ENCODE data around the gene HPD.

HPD gene

DNA sequence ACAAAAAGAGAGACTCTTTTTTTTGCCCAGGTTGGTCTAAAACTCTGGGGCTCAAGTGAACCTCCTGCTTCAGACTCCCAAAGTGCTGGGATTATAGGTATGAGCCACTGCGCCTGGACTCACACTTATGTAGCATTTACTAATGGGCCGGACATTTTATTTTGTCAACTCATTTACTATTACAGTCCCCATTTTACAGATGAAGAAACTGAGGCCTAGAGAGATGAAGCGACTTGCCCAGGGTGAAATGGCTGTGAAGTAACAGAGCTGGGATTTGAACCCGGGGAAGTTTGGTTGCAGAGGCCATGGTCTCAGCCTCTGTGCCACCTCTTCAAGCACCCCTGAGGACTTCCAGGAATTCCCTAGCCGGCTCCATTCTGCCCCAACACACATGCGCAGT is 9.4 kb downstream of the HPD start:
- no peak for TF ChIP-seq SUZ12 (IDR thresholded peaks at IDR 0.05)
- TF ChIP-seq BHLHE40 (IDR thresholded peaks at IDR 0.05; ENCODE audit: borderline replicate concordance), result no peak
- no peak for TF ChIP-seq NFRKB (IDR thresholded peaks at IDR 0.05)
- TF ChIP-seq TARDBP (IDR thresholded peaks at IDR 0.05), result no peak
- no peak for TF ChIP-seq CTBP1 (IDR thresholded peaks at IDR 0.05; ENCODE audit: borderline replicate concordance)
- TF ChIP-seq FOXA1 (IDR thresholded peaks at IDR 0.05), result no peak
- TF ChIP-seq, protein P1, sequence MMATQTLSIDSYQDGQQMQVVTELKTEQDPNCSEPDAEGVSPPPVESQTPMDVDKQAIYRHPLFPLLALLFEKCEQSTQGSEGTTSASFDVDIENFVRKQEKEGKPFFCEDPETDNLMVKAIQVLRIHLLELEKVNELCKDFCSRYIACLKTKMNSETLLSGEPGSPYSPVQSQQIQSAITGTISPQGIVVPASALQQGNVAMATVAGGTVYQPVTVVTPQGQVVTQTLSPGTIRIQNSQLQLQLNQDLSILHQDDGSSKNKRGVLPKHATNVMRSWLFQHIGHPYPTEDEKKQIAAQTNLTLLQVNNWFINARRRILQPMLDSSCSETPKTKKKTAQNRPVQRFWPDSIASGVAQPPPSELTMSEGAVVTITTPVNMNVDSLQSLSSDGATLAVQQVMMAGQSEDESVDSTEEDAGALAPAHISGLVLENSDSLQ (IDR thresholded peaks at IDR 0.05), result no peak
- no peak for TF ChIP-seq L3MBTL2 (conservative IDR thresholded peaks at IDR 0.05)
- no peak for TF ChIP-seq ELF4 (IDR thresholded peaks at IDR 0.05)
- no peak for TF ChIP-seq FOXK2 (IDR thresholded peaks at IDR 0.05)
- DNase-seq (ENCODE audit: extremely low spot score), result no peak
- CTCF ChIA-PET, result no interaction called here
- POLR2A ChIA-PET, result interaction anchor here (1.2 kb wide), 1 partner anchor 39 kb away, joined by 3 read pairs; the partner anchor contains the start of gene PSMD9

DNA sequence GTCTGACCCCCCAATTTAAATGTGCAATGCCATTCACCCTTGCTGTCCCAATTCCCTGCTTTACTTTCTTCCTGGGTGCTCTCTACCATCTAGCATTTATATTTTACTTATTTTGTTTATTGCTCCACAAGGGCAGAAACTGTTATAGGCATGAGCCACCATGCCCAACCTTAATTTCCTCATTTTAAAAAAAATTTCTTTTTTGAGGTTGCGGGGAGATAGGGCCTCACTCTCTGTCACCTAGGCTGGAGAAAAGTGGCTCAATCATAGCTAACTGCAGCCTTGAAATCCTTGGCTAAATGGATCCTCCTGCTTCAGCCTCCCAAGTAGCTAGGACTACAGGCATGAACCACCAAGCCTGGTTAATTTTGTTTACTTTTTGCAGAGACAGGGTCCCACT is 13.0 kb downstream of the HPD start:
- POLR2A ChIA-PET, result no interaction called here
- CTCF ChIA-PET, result no interaction called here
- no peak for TF ChIP-seq FOXK2 (IDR thresholded peaks at IDR 0.05)
- TF ChIP-seq FOXM1 (IDR thresholded peaks at IDR 0.05; ENCODE audit: borderline replicate concordance), result no peak
- no peak for TF ChIP-seq SP1 (IDR thresholded peaks at IDR 0.05)
- no peak for TF ChIP-seq ARNT (IDR thresholded peaks at IDR 0.05)
- TF ChIP-seq L3MBTL2 (conservative IDR thresholded peaks at IDR 0.05), result no peak
- TF ChIP-seq NFRKB (IDR thresholded peaks at IDR 0.05), result no peak
- no peak for TF ChIP-seq FOXA1 (IDR thresholded peaks at IDR 0.05)
- no peak for TF ChIP-seq ZNF384 (IDR thresholded peaks at IDR 0.05)
- no peak for TF ChIP-seq HDGF (IDR thresholded peaks at IDR 0.05; ENCODE audit: borderline replicate concordance)
- DNase-seq (ENCODE audit: extremely low spot score), result no peak

DNA sequence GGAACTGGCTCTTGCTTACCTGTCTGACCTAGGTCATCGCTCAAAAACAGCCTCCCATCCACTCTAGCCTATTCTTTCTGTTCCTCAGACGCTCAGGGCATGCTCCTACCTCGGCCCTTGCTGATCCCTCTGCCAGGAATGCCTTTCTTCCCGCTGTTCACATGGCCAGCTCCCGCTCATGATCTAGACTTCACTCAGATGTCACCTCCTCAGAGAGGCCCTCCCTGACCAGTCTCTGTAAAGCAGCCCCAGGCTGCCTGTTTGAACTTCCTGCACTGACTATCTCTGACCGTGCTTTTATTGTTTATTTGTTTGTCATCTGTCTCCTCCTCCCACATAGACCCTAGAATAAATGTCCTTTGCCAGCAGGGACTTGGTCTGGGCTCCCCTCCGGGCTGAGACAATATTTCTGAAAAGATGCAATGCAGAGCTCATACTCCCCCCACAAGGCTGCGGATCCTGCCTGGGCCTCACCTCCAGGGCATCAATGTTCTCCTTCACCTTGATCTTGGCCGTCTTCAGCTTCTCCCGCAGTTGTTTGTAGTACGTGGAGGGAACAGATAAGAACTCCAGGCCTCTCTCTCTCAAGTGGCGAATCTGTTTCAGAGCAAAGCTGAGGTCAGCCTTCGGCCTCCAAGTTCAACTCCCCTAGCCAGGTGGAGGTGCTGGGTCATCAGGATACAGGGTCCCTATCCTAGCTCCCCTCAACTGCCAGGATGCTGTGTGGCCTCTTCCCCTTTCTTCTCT is 15.2 kb downstream of the HPD start:
- CTCF ChIA-PET, result interaction anchor here (0.6 to 1.0 kb wide), 3 partner anchors 45 to 757 kb away, joined by 3 to 4 read pairs (median 4); partner anchors contain the start of gene PSMD9
- POLR2A ChIA-PET, result interaction anchor here (0.7 to 1.4 kb wide), 3 partner anchors 18 to 45 kb away, joined by 3 read pairs; partner anchors contain the start of gene PSMD9
- no peak for TF ChIP-seq SUZ12 (IDR thresholded peaks at IDR 0.05)
- TF ChIP-seq, protein P1 (IDR thresholded peaks at IDR 0.05), result no peak
- no peak for TF ChIP-seq LEF1 (IDR thresholded peaks at IDR 0.05; ENCODE audit: borderline replicate concordance)
- no peak for TF ChIP-seq ZNF384 (IDR thresholded peaks at IDR 0.05)
- TF ChIP-seq FOXA1 (IDR thresholded peaks at IDR 0.05), result no peak
- no peak for TF ChIP-seq HDGF (IDR thresholded peaks at IDR 0.05; ENCODE audit: borderline replicate concordance)
- TF ChIP-seq NFRKB (IDR thresholded peaks at IDR 0.05), result no peak
- no peak for TF ChIP-seq ELF4 (IDR thresholded peaks at IDR 0.05)
- no peak for TF ChIP-seq CTBP1 (IDR thresholded peaks at IDR 0.05; ENCODE audit: borderline replicate concordance)
- no peak for TF ChIP-seq SP1 (IDR thresholded peaks at IDR 0.05)
- no peak for TF ChIP-seq TARDBP (IDR thresholded peaks at IDR 0.05)
- TF ChIP-seq ARNT (IDR thresholded peaks at IDR 0.05), result no peak
- no peak for TF ChIP-seq BHLHE40 (IDR thresholded peaks at IDR 0.05; ENCODE audit: borderline replicate concordance)
- TF ChIP-seq FOXM1 (IDR thresholded peaks at IDR 0.05; ENCODE audit: borderline replicate concordance), result no peak
- TF ChIP-seq FOXK2 (IDR thresholded peaks at IDR 0.05), result no peak
- no peak for TF ChIP-seq L3MBTL2 (conservative IDR thresholded peaks at IDR 0.05)
- no peak for DNase-seq (ENCODE audit: extremely low spot score)

DNA sequence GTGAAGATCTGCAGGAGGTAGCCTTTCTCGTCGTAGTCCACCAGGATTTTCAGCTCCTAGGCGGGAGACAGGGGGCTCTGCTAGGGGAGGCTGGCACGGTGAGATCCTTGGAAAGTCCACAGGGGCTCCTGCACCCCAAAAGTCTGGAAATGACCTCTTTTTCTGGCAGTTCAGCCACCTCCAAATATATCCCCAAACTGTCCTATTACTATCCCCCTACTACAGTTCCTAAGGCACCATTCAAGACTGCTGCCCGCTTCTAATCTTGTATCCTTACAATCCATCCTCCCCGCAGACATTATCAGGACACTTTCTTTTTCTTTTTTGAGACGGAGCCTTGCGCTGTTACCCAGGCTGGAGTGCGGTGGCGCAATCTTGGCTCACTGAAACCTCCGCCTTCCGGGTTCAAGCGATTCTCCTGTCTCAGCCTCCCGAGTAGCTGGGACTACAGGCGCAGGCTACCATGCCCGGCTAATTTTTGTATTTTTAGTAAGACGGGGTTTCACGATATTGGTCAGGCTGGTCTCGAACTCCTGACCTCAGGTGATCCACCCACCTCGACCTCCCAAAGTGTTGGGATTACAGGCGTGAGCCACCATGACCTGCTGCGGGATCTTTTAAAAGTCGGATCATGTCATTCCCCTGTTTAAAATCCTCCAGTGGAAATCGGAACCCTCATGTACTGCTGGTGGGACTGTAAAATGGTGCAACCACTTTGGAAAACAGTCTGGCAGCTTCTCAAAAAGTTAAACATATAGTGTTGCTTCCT is 18.5 kb downstream of the HPD start:
- ChIA-PET POLR2A (interaction anchor here (1.0 to 1.2 kb wide), 3 partner anchors 42 to 261 kb away, joined by 3 read pairs; no protein-coding TSS in a partner anchor), CTCF (interaction anchor here (0.7 to 2.3 kb wide), 2 partner anchors 28 to 46 kb away, joined by 6 to 7 read pairs; no protein-coding TSS in a partner anchor)
- TF ChIP-seq ARNT (IDR thresholded peaks at IDR 0.05) (no peak), LEF1 (IDR thresholded peaks at IDR 0.05; ENCODE audit: borderline replicate concordance) (no peak), SUZ12 (IDR thresholded peaks at IDR 0.05) (no peak), CTBP1 (IDR thresholded peaks at IDR 0.05; ENCODE audit: borderline replicate concordance) (no peak), ZNF384 (IDR thresholded peaks at IDR 0.05) (no peak), L3MBTL2 (conservative IDR thresholded peaks at IDR 0.05) (no peak)
- TF ChIP-seq, protein P1 (IDR thresholded peaks at IDR 0.05), result no peak
- no peak for DNase-seq (ENCODE audit: extremely low spot score)

DNA sequence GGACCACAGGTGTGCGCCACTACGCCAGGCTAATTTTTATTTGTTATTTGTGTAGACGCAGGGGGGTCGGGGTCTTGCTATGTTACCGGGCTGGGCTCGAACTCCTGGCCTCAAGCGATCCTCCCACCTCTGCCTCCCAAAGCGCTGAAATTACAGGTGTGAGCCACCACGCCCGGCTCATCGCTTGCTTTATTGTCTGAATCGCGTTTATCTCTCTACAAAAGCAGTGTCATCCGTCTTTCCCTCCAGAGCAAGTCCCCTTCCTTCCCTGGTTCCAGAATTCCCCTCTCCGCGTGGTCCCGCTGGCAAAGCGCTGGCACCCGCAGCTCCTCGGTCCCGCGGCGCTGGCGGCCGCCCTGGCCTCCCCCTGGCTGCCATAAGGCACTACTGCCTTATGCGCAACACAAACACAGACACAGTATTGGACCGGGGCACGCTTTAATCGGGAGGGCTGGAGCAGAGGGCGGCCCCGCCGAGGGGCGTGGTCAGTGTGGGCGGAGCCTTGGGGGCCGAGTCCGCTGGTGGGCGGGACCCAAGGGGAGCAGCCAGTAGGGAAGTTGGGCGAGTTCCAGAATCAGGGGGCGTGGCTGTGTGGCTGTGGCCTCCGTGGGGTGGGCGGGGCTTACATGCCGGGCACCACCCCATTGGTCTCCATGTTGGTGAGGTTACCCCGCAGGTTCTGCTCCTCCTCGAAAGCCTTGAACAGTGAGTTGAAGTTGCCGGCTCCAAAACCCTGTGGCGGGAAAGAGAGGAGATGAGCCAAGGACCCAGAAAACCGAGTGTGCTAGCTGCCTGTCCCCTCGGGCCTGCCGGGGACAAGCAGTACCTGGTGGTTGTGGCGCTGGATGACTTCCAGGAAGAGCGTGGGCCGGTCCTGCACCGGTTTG is 19.3 kb downstream of the HPD start:
- ChIA-PET CTCF (interaction anchor here (0.6 to 2.3 kb wide), 2 partner anchors 45 to 293 kb away, joined by 4 to 6 read pairs; no protein-coding TSS in a partner anchor), POLR2A (interaction anchor here (1.1 to 1.5 kb wide), 4 partner anchors 23 to 260 kb away, joined by 3 to 6 read pairs (median 4); no protein-coding TSS in a partner anchor)
- TF ChIP-seq HDGF (IDR thresholded peaks at IDR 0.05; ENCODE audit: borderline replicate concordance) (0 out of 2 replicates have a peak, but pooled peaks have one; percentile 89), L3MBTL2 (conservative IDR thresholded peaks at IDR 0.05) (peak; percentile 69; the same call in 1 of the 2 replicates), ARNT (IDR thresholded peaks at IDR 0.05) (no peak), NFRKB (IDR thresholded peaks at IDR 0.05) (no peak)
- DNase-seq (ENCODE audit: extremely low spot score), result peak; percentile 99

Measured in HEK293T (cell line).